Psoas muscle (tissue), 8 donors: ENCODE data around the gene RINL. TPM values are rescaled to one million over a fixed set of nuclear protein-coding genes. Genes with fewer than 3 reads are reported as not detected.

Experiments
- ATAC-seq, 4 donors: fragments of 200-7000 bp; cut with Tn5 transposase; one replicate each; pipeline ENCODE4 v1.9.1; 2020; ENCODE audit warnings: moderate library complexity in 3 of 4, mild to moderate bottlenecking in 2 of 4
- DNase-seq, 2 donors: peaks; one replicate each; pipeline ENCODE4 v3.0.0-alpha.2; 2020
- H3K27ac ChIP-seq: fragments of 200-600 bp; one replicate; pipeline ENCODE4 v1.8.0; 2022
- H3K27me3 ChIP-seq, 3 donors: fragments of 200-600 bp in 1 of 3; one replicate each; pipeline versions ENCODE4 v1.6.1 to v1.8.0; 2013 to 2022; ENCODE audit warnings: low read length in 2 of 3, mild to moderate bottlenecking in 2 of 3, moderate library complexity in 1 of 3; ENCODE audit not compliant: insufficient read depth in 3 of 3
- H3K36me3 ChIP-seq, 2 donors: fragments of 200-600 bp in 1 of 2; one replicate each; pipeline versions ENCODE4 v1.6.1 to v1.8.0; 2013 to 2022; ENCODE audit warnings: low read depth in 1 of 2, mild to moderate bottlenecking in 1 of 2, moderate library complexity in 1 of 2; ENCODE audit not compliant: insufficient read depth in 1 of 2
- H3K4me1 ChIP-seq: fragments of 200-600 bp; one replicate; pipeline ENCODE4 v1.8.0; 2022
- H3K4me3 ChIP-seq: fragments of 200-600 bp; one replicate; pipeline ENCODE4 v1.8.0; 2022; ENCODE audit warnings: mild to moderate bottlenecking
- H3K9me3 ChIP-seq: fragments of 200-600 bp; one replicate; pipeline ENCODE4 v1.8.0; 2022
- CTCF ChIP-seq: fragments of 200-600 bp; IDR thresholded peaks from one replicate; pipeline ENCODE4 v1.8.0; 2022; ENCODE audit warnings: antibody characterized with exemption
- WGBS, 3 donors: extraction: QIAGEN DNeasy Blood & Tissue Kit; methylation state at CpG; one replicate each; pipeline versions ENCODE4 v1.1.6 to v1.1.7; 2013; 5-methylcytosine and 5-hydroxymethylcytosine counted together
- intact Hi-C, 2 donors: fragments of 100-400 bp; cut with DNase I; formaldehyde crosslinking; loops; one replicate each; pipeline versions ENCODE4 v1.11.0 to v1.14.2; 2022
- polyA plus RNA-seq, 3 donors: library from polyadenylated mRNA; stranded (reverse); fragments of 200-250 nt; gene quantifications; one replicate each; pipeline ENCODE4 v1.2.3, GENCODE V29; 2013
- total RNA-seq, 4 donors: library from RNA; stranded (reverse); fragmentation: NEBNext Ultra II Directional in 2 of 4; extraction: Animal tissue kit (Norgen Biotek cat#: 25700) in 2 of 4; gene quantifications; one replicate each; pipeline versions ENCODE4 v1.2.1 to v1.2.4, GENCODE V29; 2021 to 2023
- donor health status: healthy with polysubstance abuse.
- donor health status: DM: no; HTN: no; CAD: no; lungs with moderate emphysema.
- donor health status: Bipolar disorder and iron deficiency.
- donor health status: healthy.
- donor health status: DM: yes; HTN: yes; CAD: no.
- donor health status: DM: no; HTN: no; CAD: no.
- donor health status: DM: no; HTN: no; CAD: no.
- donor health status: DM: yes; HTN: yes; CAD: no.

The RINL gene
- total and polyA plus RNA-seq, 7 donors, result 1.5 to 4.8 (median 2.2) TPM

- H3K36me3 ChIP-seq, result peaks cover 4 to 62% of the 10 kb centered on the region in 2 donors
- ATAC-seq, result peak; percentile 61 to 83 (median 78)
- H3K4me1 ChIP-seq, result peaks cover 17% of the 10 kb centered on the region
- DNase-seq, result peak in 1 of 2 donors; percentile 54
- TF ChIP-seq CTCF, result no peak
- H3K9me3 ChIP-seq, result no peaks in the 10 kb centered on the region
- H3K4me3 ChIP-seq, result no peak overlapping the region
- no peaks in the 10 kb centered on the region for H3K27me3 ChIP-seq
- H3K27ac ChIP-seq, result peak overlapping the region; percentile 60
- 59 to 73% (median 66%) methylated on average over 13 of the region's 13 CpGs for whole genome bisulfite sequencing, 3 donors
- intact Hi-C loops, result loop anchor here in 1 of 2 donors (5.0 kb wide), 1 partner anchor 37 kb away; no protein-coding TSS in a partner anchor
These were observed 58.7 kb downstream of the RINL start for GRCh38 chr19:38819231-38819920.

Other genes with a start within 250 kb of the RINL start
- gene ACTN4, start 230.6 kb downstream of the RINL start, total RNA-seq, result 100 to 1,000 TPM in 1 of 4 donors, 10 to 100 TPM in 3; 79.9 to 127 (median 89.2) TPM
- 10 to 100 TPM; 38.3 to 45.2 (median 43.0) TPM for gene ACTN4, start 230.6 kb downstream of the RINL start, polyA plus RNA-seq
- gene CAPN12, start 133.8 kb downstream of the RINL start, total RNA-seq, result under 1 TPM; 0.32 to 0.64 (median 0.52) TPM
- under 1 TPM; 0.27 to 0.35 (median 0.34) TPM for gene CAPN12, start 133.8 kb downstream of the RINL start, polyA plus RNA-seq
- not detected for gene LGALS7, start 104.8 kb downstream of the RINL start, total RNA-seq
- not detected for gene LGALS7, start 104.8 kb downstream of the RINL start, polyA plus RNA-seq
- gene LGALS7B, start 89.1 kb downstream of the RINL start, total RNA-seq, result not detected
- under 1 TPM in 1 of 3 donors, not detected in 2; 0.91 TPM for gene LGALS7B, start 89.1 kb downstream of the RINL start, polyA plus RNA-seq
- gene LGALS4, start 65.3 kb downstream of the RINL start, total RNA-seq, result 1 to 10 TPM in 2 of 4 donors, under 1 TPM in 2; 0.62 to 2.0 (median 0.98) TPM
- gene LGALS4, start 65.3 kb downstream of the RINL start, polyA plus RNA-seq, result under 1 TPM; 0.31 to 0.77 (median 0.53) TPM
- gene ECH1, start 46.5 kb downstream of the RINL start, total RNA-seq, result 100 to 1,000 TPM; 279 to 572 (median 404) TPM
- gene ECH1, start 46.5 kb downstream of the RINL start, polyA plus RNA-seq, result 100 to 1,000 TPM; 512 to 649 (median 601) TPM
- 100 to 1,000 TPM; 151 to 229 (median 198) TPM for gene HNRNPL, start 28.3 kb downstream of the RINL start, total RNA-seq
- gene HNRNPL, start 28.3 kb downstream of the RINL start, polyA plus RNA-seq, result 100 to 1,000 TPM; 109 to 215 (median 191) TPM
- 100 to 1,000 TPM; 133 to 180 (median 147) TPM for gene SIRT2, start 21.3 kb upstream of the RINL start, total RNA-seq
- 100 to 1,000 TPM; 140 to 260 (median 204) TPM for gene SIRT2, start 21.3 kb upstream of the RINL start, polyA plus RNA-seq
- gene NFKBIB, start 21.7 kb upstream of the RINL start, total RNA-seq, result 10 to 100 TPM; 21.9 to 41.0 (median 26.6) TPM
- 100 to 1,000 TPM in 1 of 3 donors, 10 to 100 TPM in 2; 45.5 to 109 (median 50.7) TPM for gene NFKBIB, start 21.7 kb upstream of the RINL start, polyA plus RNA-seq
- gene CCER2, start 33.9 kb upstream of the RINL start, total RNA-seq, result 1 to 10 TPM in 2 of 4 donors, under 1 TPM in 1, not detected in 1; 0.25 to 1.1 (median 1.0) TPM
- gene CCER2, start 33.9 kb upstream of the RINL start, polyA plus RNA-seq, result under 1 TPM; 0.14 to 0.77 (median 0.21) TPM
- 10 to 100 TPM; 15.1 to 17.8 (median 16.8) TPM for gene SARS2, start 52.5 kb upstream of the RINL start, total RNA-seq
- gene SARS2, start 52.5 kb upstream of the RINL start, polyA plus RNA-seq, result 10 to 100 TPM; 13.3 to 19.8 (median 17.0) TPM
- gene MRPS12, start 52.7 kb upstream of the RINL start, total RNA-seq, result 10 to 100 TPM; 33.8 to 70.6 (median 42.4) TPM
- 100 to 1,000 TPM in 1 of 3 donors, 10 to 100 TPM in 2; 70.5 to 175 (median 71.4) TPM for gene MRPS12, start 52.7 kb upstream of the RINL start, polyA plus RNA-seq
- gene FBXO17, start 97.5 kb upstream of the RINL start, total RNA-seq, result 1 to 10 TPM; 1.6 to 4.3 (median 2.3) TPM
- gene FBXO17, start 97.5 kb upstream of the RINL start, polyA plus RNA-seq, result 1 to 10 TPM; 1.7 to 3.3 (median 1.8) TPM
- 10 to 100 TPM in 1 of 4 donors, 1 to 10 TPM in 1, under 1 TPM in 2; 0.42 to 10.7 (median 0.99) TPM for gene FBXO27, start 154.3 kb upstream of the RINL start, total RNA-seq
- under 1 TPM; 0.03 to 0.77 (median 0.14) TPM for gene FBXO27, start 154.3 kb upstream of the RINL start, polyA plus RNA-seq
- gene ACP7, start 206.1 kb upstream of the RINL start, total RNA-seq, result not detected
- gene ACP7, start 206.1 kb upstream of the RINL start, polyA plus RNA-seq, result under 1 TPM in 1 of 3 donors, not detected in 2; 0.07 TPM
- gene PAK4, start 247.5 kb upstream of the RINL start, total RNA-seq, result 10 to 100 TPM; 10.6 to 17.3 (median 11.6) TPM
- 10 to 100 TPM in 2 of 3 donors, 1 to 10 TPM in 1; 7.2 to 22.0 (median 16.5) TPM for gene PAK4, start 247.5 kb upstream of the RINL start, polyA plus RNA-seq